ENCODE measurements around the gene OR52E1.

Gene OR52E1

GRCh38 chr11:5083602-5084001 lies 14.2 kb downstream of the OR52E1 start:
- Histone ChIP-seq H3K9me3 (ENCODE audit: control insufficient read depth, insufficient read depth, low read length) (no peaks in the 10 kb centered on the region), H3K36me3 (ENCODE audit: insufficient read depth, low read length) (no peaks in the 10 kb centered on the region)

GRCh38 chr11:5088556-5088955 lies 19.2 kb downstream of the OR52E1 start:
- Histone ChIP-seq H3K9ac (ENCODE audit: low read depth, low read length) (no peak overlapping the region), H3K4me1 (ENCODE audit: insufficient read depth, low read length) (0 out of 2 replicates have a peak, but pooled peaks cover 4% of the 10 kb centered on the region), H3K9me3 (ENCODE audit: control insufficient read depth, insufficient read depth, low read length) (no peaks in the 10 kb centered on the region), H3K36me3 (ENCODE audit: insufficient read depth, low read length) (no peaks in the 10 kb centered on the region)

More at GRCh38 chr11:5083602-5084001, 14.2 kb downstream of the OR52E1 start:
- H3K9ac ChIP-seq (ENCODE audit: low read depth, low read length) = no peak overlapping the region
- 0 out of 2 replicates have a peak, but pooled peaks cover 4% of the 10 kb centered on the region for H3K4me1 ChIP-seq (ENCODE audit: insufficient read depth, low read length)

- H3K9me3 ChIP-seq (ENCODE audit: control insufficient read depth, insufficient read depth, low read length) = no peaks in the 10 kb centered on the region
- H3K4me1 ChIP-seq (ENCODE audit: insufficient read depth, low read length) = 0 out of 2 replicates have a peak, but pooled peaks cover 4% of the 10 kb centered on the region
- no peaks in the 10 kb centered on the region for H3K36me3 ChIP-seq (ENCODE audit: insufficient read depth, low read length)
- no peak overlapping the region for H3K9ac ChIP-seq (ENCODE audit: low read depth, low read length)
These were observed 21.3 kb downstream of the OR52E1 start for GRCh38 chr11:5090668-5091067.

- no peak overlapping the region for H3K9ac ChIP-seq (ENCODE audit: low read depth, low read length)
- no peaks in the 10 kb centered on the region for H3K9me3 ChIP-seq (ENCODE audit: control insufficient read depth, insufficient read depth, low read length)
- H3K4me1 ChIP-seq (ENCODE audit: insufficient read depth, low read length) = no peaks in the 10 kb centered on the region
- H3K36me3 ChIP-seq (ENCODE audit: insufficient read depth, low read length) = no peaks in the 10 kb centered on the region
These were observed 23.6 kb downstream of the OR52E1 start for GRCh38 chr11:5092821-5093585.

- H3K9me3 ChIP-seq (ENCODE audit: control insufficient read depth, insufficient read depth, low read length) = no peaks in the 10 kb centered on the region
- H3K9ac ChIP-seq (ENCODE audit: low read depth, low read length) = no peak overlapping the region
- H3K36me3 ChIP-seq (ENCODE audit: insufficient read depth, low read length) = no peaks in the 10 kb centered on the region
- H3K4me1 ChIP-seq (ENCODE audit: insufficient read depth, low read length) = no peaks in the 10 kb centered on the region
These were observed 26.6 kb downstream of the OR52E1 start for GRCh38 chr11:5096011-5096410.

GRCh38 chr11:5102246-5102645 lies 32.9 kb downstream of the OR52E1 start:
- Histone ChIP-seq H3K9me3 (ENCODE audit: control insufficient read depth, insufficient read depth, low read length) (no peaks in the 10 kb centered on the region), H3K9ac (ENCODE audit: low read depth, low read length) (no peak overlapping the region), H3K36me3 (ENCODE audit: insufficient read depth, low read length) (no peaks in the 10 kb centered on the region), H3K4me1 (ENCODE audit: insufficient read depth, low read length) (no peaks in the 10 kb centered on the region)

GRCh38 chr11:5103066-5103465 lies 33.7 kb downstream of the OR52E1 start:
- Histone ChIP-seq H3K9me3 (ENCODE audit: control insufficient read depth, insufficient read depth, low read length) (no peaks in the 10 kb centered on the region), H3K9ac (ENCODE audit: low read depth, low read length) (no peak overlapping the region), H3K36me3 (ENCODE audit: insufficient read depth, low read length) (no peaks in the 10 kb centered on the region), H3K4me1 (ENCODE audit: insufficient read depth, low read length) (no peaks in the 10 kb centered on the region)

GRCh38 chr11:5107285-5107684 lies 37.9 kb downstream of the OR52E1 start:
- H3K9me3 ChIP-seq (ENCODE audit: control insufficient read depth, insufficient read depth, low read length) = no peaks in the 10 kb centered on the region
- H3K36me3 ChIP-seq (ENCODE audit: insufficient read depth, low read length) = no peaks in the 10 kb centered on the region
- H3K4me1 ChIP-seq (ENCODE audit: insufficient read depth, low read length) = no peaks in the 10 kb centered on the region
- H3K9ac ChIP-seq (ENCODE audit: low read depth, low read length) = no peak overlapping the region

GRCh38 chr11:5115339-5115738 lies 46.0 kb downstream of the OR52E1 start:
- H3K9me3 ChIP-seq (ENCODE audit: control insufficient read depth, insufficient read depth, low read length) = no peaks in the 10 kb centered on the region
- no peaks in the 10 kb centered on the region for H3K36me3 ChIP-seq (ENCODE audit: insufficient read depth, low read length)
- H3K4me1 ChIP-seq (ENCODE audit: insufficient read depth, low read length) = no peaks in the 10 kb centered on the region
- no peak overlapping the region for H3K9ac ChIP-seq (ENCODE audit: low read depth, low read length)

- Histone ChIP-seq H3K4me1 (ENCODE audit: insufficient read depth, low read length) (no peaks in the 10 kb centered on the region), H3K9ac (ENCODE audit: low read depth, low read length) (no peak overlapping the region), H3K36me3 (ENCODE audit: insufficient read depth, low read length) (no peaks in the 10 kb centered on the region), H3K9me3 (ENCODE audit: control insufficient read depth, insufficient read depth, low read length) (no peaks in the 10 kb centered on the region)
These were observed 48.2 kb downstream of the OR52E1 start for GRCh38 chr11:5117588-5117987.

GRCh38 chr11:5118893-5119292 lies 49.5 kb downstream of the OR52E1 start:
- Histone ChIP-seq H3K9ac (ENCODE audit: low read depth, low read length) (no peak overlapping the region), H3K36me3 (ENCODE audit: insufficient read depth, low read length) (no peaks in the 10 kb centered on the region), H3K9me3 (ENCODE audit: control insufficient read depth, insufficient read depth, low read length) (no peaks in the 10 kb centered on the region), H3K4me1 (ENCODE audit: insufficient read depth, low read length) (no peaks in the 10 kb centered on the region)
